ENCODE measurements around the gene MAP2K1. TPM values are rescaled to one million over a fixed set of nuclear protein-coding genes. Genes with fewer than 3 reads are reported as not detected.

MAP2K1 gene
- total RNA-seq, 1 experiment from 2014 or later: 63.7 TPM

GRCh38 chr15:66405007-66405406, 18.3 kb downstream of the MAP2K1 start:
- Mint-ChIP-seq H3K9me3 (ENCODE audit: unreplicated experiment) (no peaks in the 10 kb centered on the region), H3K36me3 (ENCODE audit: insufficient read depth, unreplicated experiment) (peaks cover 13% of the 10 kb centered on the region), H3K27ac (ENCODE audit: unreplicated experiment) (no peak overlapping the region), H3K27me3 (ENCODE audit: insufficient read depth, unreplicated experiment) (no peaks in the 10 kb centered on the region), H3K4me3 (ENCODE audit: unreplicated experiment) (no peak overlapping the region), H3K4me1 (ENCODE audit: low read depth, unreplicated experiment) (peaks cover 21% of the 10 kb centered on the region)
- H3K27me3 ChIP-seq (replicated peaks; ENCODE audit: control insufficient read depth, insufficient read depth, low read length): no peaks in the 10 kb centered on the region
- H3K4me3 ChIP-seq (ENCODE audit: low read depth, low read length): no peak overlapping the region
- CTCF ChIA-PET: interaction anchor here (0.6 kb wide), 1 partner anchor 16 kb away, joined by 3 read pairs; no protein-coding TSS in a partner anchor
- TF ChIP-seq CTCF (IDR thresholded peaks at IDR 0.05; ENCODE audit: insufficient read depth in 1 of 2, low read depth in 1 of 2, low read length in 1 of 2, severe bottlenecking in 1 of 2, unreplicated experiment in 1 of 2): no peak
- DNase-seq: no peak
- no peaks in the 10 kb centered on the region; the same call in 1 of the 2 replicates for H3K4me1 ChIP-seq
- intact Hi-C loops (cut with micrococcal nuclease; ENCODE audit: unreplicated experiment): no loop called here
- no TSS peak for BruUV-seq (replicated peaks)
- H3K9me3 ChIP-seq: no peaks in the 10 kb centered on the region
- no peaks in the 10 kb centered on the region for H3K36me3 ChIP-seq (ENCODE audit: control insufficient read depth, insufficient read depth, low read length)
- POLR2A ChIA-PET: no interaction called here

GRCh38 chr15:66405615-66406014, 18.9 kb downstream of the MAP2K1 start:
- H3K36me3 Mint-ChIP-seq (ENCODE audit: insufficient read depth, unreplicated experiment): peaks cover 14% of the 10 kb centered on the region
- no peaks in the 10 kb centered on the region for H3K9me3 ChIP-seq
- peaks cover 21% of the 10 kb centered on the region for H3K4me1 Mint-ChIP-seq (ENCODE audit: low read depth, unreplicated experiment)
- ChIA-PET POLR2A (no interaction called here), CTCF (no interaction called here)
- no peak overlapping the region for H3K4me3 ChIP-seq (ENCODE audit: low read depth, low read length)
- TF ChIP-seq CTCF (IDR thresholded peaks at IDR 0.05; ENCODE audit: insufficient read depth in 1 of 2, low read depth in 1 of 2, low read length in 1 of 2, severe bottlenecking in 1 of 2, unreplicated experiment in 1 of 2): no peak
- no peak overlapping the region for H3K4me3 Mint-ChIP-seq (ENCODE audit: unreplicated experiment)
- H3K4me1 ChIP-seq: no peaks in the 10 kb centered on the region; the same call in 1 of the 2 replicates
- H3K27ac Mint-ChIP-seq (ENCODE audit: unreplicated experiment): no peak overlapping the region
- no peaks in the 10 kb centered on the region for H3K27me3 Mint-ChIP-seq (ENCODE audit: insufficient read depth, unreplicated experiment)
- BruUV-seq (replicated peaks): no TSS peak
- DNase-seq: no peak
- no peaks in the 10 kb centered on the region for H3K9me3 Mint-ChIP-seq (ENCODE audit: unreplicated experiment)
- intact Hi-C loops (cut with micrococcal nuclease; ENCODE audit: unreplicated experiment): no loop called here
- H3K36me3 ChIP-seq (ENCODE audit: control insufficient read depth, insufficient read depth, low read length): no peaks in the 10 kb centered on the region
- H3K27me3 ChIP-seq (replicated peaks; ENCODE audit: control insufficient read depth, insufficient read depth, low read length): no peaks in the 10 kb centered on the region

DNA sequence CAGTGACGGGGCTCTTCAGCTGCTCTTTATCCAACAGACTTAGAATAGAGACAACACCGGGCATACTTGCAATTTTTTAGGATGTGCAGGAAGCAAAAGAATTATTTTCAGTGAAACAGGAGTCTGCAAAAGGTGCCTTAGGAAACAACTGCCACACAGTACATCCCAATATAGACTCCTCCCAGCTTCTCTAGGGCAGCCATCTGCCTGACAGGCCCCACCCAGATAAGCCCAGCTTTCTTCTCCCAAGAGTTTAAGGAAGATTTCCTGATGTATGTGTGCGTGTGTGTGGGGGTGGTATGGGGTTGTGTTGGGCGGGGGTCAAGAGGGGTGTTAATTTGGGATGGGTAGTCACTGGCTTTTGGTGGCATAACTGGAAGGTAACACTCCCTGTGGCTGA, 21.5 kb downstream of the MAP2K1 start:
- POLR2A ChIA-PET: no interaction called here
- TF ChIP-seq CTCF (IDR thresholded peaks at IDR 0.05; ENCODE audit: insufficient read depth in 1 of 2, low read depth in 1 of 2, low read length in 1 of 2, severe bottlenecking in 1 of 2, unreplicated experiment in 1 of 2): no peak
- peaks cover 8% of the 10 kb centered on the region for H3K36me3 Mint-ChIP-seq (ENCODE audit: insufficient read depth, unreplicated experiment)
- BruUV-seq (replicated peaks): no TSS peak
- Histone ChIP-seq H3K4me1 (no peaks in the 10 kb centered on the region; the same call in 1 of the 2 replicates), H3K9me3 (no peaks in the 10 kb centered on the region), H3K36me3 (ENCODE audit: control insufficient read depth, insufficient read depth, low read length) (no peaks in the 10 kb centered on the region), H3K4me3 (ENCODE audit: low read depth, low read length) (no peak overlapping the region), H3K27me3 (replicated peaks; ENCODE audit: control insufficient read depth, insufficient read depth, low read length) (no peaks in the 10 kb centered on the region)
- no peaks in the 10 kb centered on the region for H3K9me3 Mint-ChIP-seq (ENCODE audit: unreplicated experiment)
- no peak overlapping the region for H3K4me3 Mint-ChIP-seq (ENCODE audit: unreplicated experiment)
- no peak for DNase-seq
- intact Hi-C loops (cut with micrococcal nuclease; ENCODE audit: unreplicated experiment): no loop called here
- H3K4me1 Mint-ChIP-seq (ENCODE audit: low read depth, unreplicated experiment): peaks cover 21% of the 10 kb centered on the region
- no peak overlapping the region for H3K27ac Mint-ChIP-seq (ENCODE audit: unreplicated experiment)
- CTCF ChIA-PET: no interaction called here
- H3K27me3 Mint-ChIP-seq (ENCODE audit: insufficient read depth, unreplicated experiment): no peaks in the 10 kb centered on the region

Measured in Caco-2 (cell line).